ENCODE measurements around the gene HDAC11.
"Not testable (repeated sequence)": the region's sequence is repeated elsewhere in the genome, so short reads cannot be mapped to it uniquely, and the experiment has no call there.

The HDAC11 gene

GRCh38 chr3:13479582-13480339 is at the start of gene HDAC11:
TSS of gene HDAC11 (plus strand) at chr3:13480306. CDS start at chr3:13480348, 42 bp downstream.
- Mint-ChIP-seq H3K27me3 (ENCODE audit: low read depth, poor library complexity) (peaks cover 18% of the 10 kb centered on the region), H3K36me3 (ENCODE audit: low read depth) (no peaks in the 10 kb centered on the region), H3K9me3 (no peaks in the 10 kb centered on the region), H3K4me3 (peak within 1 kb of the TSS; percentile 85), H3K4me1 (peaks cover 65% of the 10 kb centered on the region), H3K27ac (peak within 1 kb of the TSS; percentile 81)
- DNase-seq: peak; percentile 99
- TF ChIP-seq CTCF (IDR thresholded peaks at IDR 0.05): no peak

GRCh38 chr3:13430411-13430875 is 49.7 kb upstream of the HDAC11 start:
- H3K27ac Mint-ChIP-seq; DNase-seq; H3K36me3 Mint-ChIP-seq (ENCODE audit: low read depth); H3K27me3 Mint-ChIP-seq (ENCODE audit: low read depth, poor library complexity); H3K4me3 Mint-ChIP-seq: not testable (repeated sequence)
- Mint-ChIP-seq H3K4me1 (peaks cover 15% of the 10 kb centered on the region), H3K9me3 (peaks cover 16% of the 10 kb centered on the region)

- no peak for TF ChIP-seq CTCF (IDR thresholded peaks at IDR 0.05)
- peaks cover 16% of the 10 kb centered on the region for H3K9me3 Mint-ChIP-seq
- peak overlapping the region; percentile 42 for H3K27ac Mint-ChIP-seq
- peaks cover 3% of the 10 kb centered on the region for H3K27me3 Mint-ChIP-seq (ENCODE audit: low read depth, poor library complexity)
- no peak overlapping the region for H3K4me3 Mint-ChIP-seq
- peaks cover 15% of the 10 kb centered on the region for H3K4me1 Mint-ChIP-seq
- no peaks in the 10 kb centered on the region for H3K36me3 Mint-ChIP-seq (ENCODE audit: low read depth)
- no peak for DNase-seq
Measured at GRCh38 chr3:13432093-13432492, 48.0 kb upstream of the HDAC11 start.

- no peak for DNase-seq
- TF ChIP-seq CTCF (IDR thresholded peaks at IDR 0.05): no peak
Measured at GRCh38 chr3:13433912-13434311, 46.2 kb upstream of the HDAC11 start.

GRCh38 chr3:13436213-13436612 is 43.9 kb upstream of the HDAC11 start:
- not testable (repeated sequence) for H3K36me3 Mint-ChIP-seq (ENCODE audit: low read depth); DNase-seq; H3K27ac Mint-ChIP-seq; H3K4me3 Mint-ChIP-seq; H3K27me3 Mint-ChIP-seq (ENCODE audit: low read depth, poor library complexity)
- Mint-ChIP-seq H3K4me1 (peaks cover 15% of the 10 kb centered on the region), H3K9me3 (peaks cover 12% of the 10 kb centered on the region)

More at GRCh38 chr3:13433912-13434311, 46.2 kb upstream of the HDAC11 start:
- peaks cover 16% of the 10 kb centered on the region for H3K9me3 Mint-ChIP-seq
- H3K27ac Mint-ChIP-seq: no peak overlapping the region
- H3K4me1 Mint-ChIP-seq: peaks cover 15% of the 10 kb centered on the region
- peaks cover 3% of the 10 kb centered on the region for H3K27me3 Mint-ChIP-seq (ENCODE audit: low read depth, poor library complexity)
- H3K36me3 Mint-ChIP-seq (ENCODE audit: low read depth): no peaks in the 10 kb centered on the region
- no peak overlapping the region for H3K4me3 Mint-ChIP-seq

- peaks cover 3% of the 10 kb centered on the region for H3K27me3 Mint-ChIP-seq (ENCODE audit: low read depth, poor library complexity)
- no peak for TF ChIP-seq CTCF (IDR thresholded peaks at IDR 0.05)
- no peaks in the 10 kb centered on the region for H3K4me1 Mint-ChIP-seq
- no peak overlapping the region for H3K4me3 Mint-ChIP-seq
- peaks cover 5% of the 10 kb centered on the region for H3K9me3 Mint-ChIP-seq
- H3K27ac Mint-ChIP-seq: no peak overlapping the region
- peaks cover 3% of the 10 kb centered on the region for H3K36me3 Mint-ChIP-seq (ENCODE audit: low read depth)
- DNase-seq: no peak
Measured at GRCh38 chr3:13440204-13440817, 39.8 kb upstream of the HDAC11 start.

GRCh38 chr3:13442882-13443281 is 37.2 kb upstream of the HDAC11 start:
- H3K27ac Mint-ChIP-seq; H3K27me3 Mint-ChIP-seq (ENCODE audit: low read depth, poor library complexity); H3K4me3 Mint-ChIP-seq: not testable (repeated sequence)

More at GRCh38 chr3:13442882-13443281, 37.2 kb upstream of the HDAC11 start:
- DNase-seq, H3K4me1 Mint-ChIP-seq: not testable (repeated sequence)
- H3K9me3 Mint-ChIP-seq: peaks cover 14% of the 10 kb centered on the region
- peaks cover 15% of the 10 kb centered on the region for H3K36me3 Mint-ChIP-seq (ENCODE audit: low read depth)
